ENCODE measurements around the gene KRTAP13-4.

The KRTAP13-4 gene, protein sequence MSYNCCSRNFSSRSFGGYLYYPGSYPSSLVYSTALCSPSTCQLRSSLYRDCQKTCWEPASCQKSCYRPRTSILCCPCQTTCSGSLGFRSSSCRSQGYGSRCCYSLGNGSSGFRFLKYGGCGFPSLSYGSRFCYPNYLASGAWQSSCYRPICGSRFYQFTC

DNA sequence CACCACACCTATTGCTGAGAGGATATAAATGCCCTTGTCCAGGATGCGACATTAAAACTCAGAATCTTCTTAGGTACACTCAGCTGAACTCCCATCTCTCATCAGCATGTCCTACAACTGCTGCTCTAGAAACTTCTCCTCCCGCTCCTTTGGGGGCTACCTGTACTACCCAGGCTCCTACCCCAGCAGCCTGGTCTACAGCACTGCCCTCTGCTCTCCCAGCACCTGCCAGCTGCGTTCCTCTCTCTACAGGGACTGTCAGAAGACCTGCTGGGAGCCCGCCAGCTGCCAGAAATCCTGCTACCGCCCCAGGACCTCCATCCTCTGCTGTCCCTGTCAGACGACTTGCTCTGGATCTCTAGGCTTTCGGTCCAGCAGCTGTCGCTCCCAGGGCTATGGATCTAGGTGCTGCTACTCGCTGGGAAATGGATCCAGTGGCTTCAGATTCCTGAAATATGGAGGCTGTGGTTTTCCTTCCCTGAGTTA, at the start of gene KRTAP13-4:
Gene KRTAP13-4, plus strand, starts transcription at position 51 of the 486 bp plus-strand sequence. Its CDS starts 56 bp downstream, at position 107.
- no peak within 1 kb of the TSS for H3K27ac ChIP-seq
- TF ChIP-seq, protein P1, sequence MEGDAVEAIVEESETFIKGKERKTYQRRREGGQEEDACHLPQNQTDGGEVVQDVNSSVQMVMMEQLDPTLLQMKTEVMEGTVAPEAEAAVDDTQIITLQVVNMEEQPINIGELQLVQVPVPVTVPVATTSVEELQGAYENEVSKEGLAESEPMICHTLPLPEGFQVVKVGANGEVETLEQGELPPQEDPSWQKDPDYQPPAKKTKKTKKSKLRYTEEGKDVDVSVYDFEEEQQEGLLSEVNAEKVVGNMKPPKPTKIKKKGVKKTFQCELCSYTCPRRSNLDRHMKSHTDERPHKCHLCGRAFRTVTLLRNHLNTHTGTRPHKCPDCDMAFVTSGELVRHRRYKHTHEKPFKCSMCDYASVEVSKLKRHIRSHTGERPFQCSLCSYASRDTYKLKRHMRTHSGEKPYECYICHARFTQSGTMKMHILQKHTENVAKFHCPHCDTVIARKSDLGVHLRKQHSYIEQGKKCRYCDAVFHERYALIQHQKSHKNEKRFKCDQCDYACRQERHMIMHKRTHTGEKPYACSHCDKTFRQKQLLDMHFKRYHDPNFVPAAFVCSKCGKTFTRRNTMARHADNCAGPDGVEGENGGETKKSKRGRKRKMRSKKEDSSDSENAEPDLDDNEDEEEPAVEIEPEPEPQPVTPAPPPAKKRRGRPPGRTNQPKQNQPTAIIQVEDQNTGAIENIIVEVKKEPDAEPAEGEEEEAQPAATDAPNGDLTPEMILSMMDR (conservative IDR thresholded peaks at IDR 0.05): no peak
- TF ChIP-seq ZFX (IDR thresholded peaks at IDR 0.05): no peak

- no peak overlapping the region for H3K27ac ChIP-seq
- TF ChIP-seq, protein P1 (conservative IDR thresholded peaks at IDR 0.05): no peak
- no peak for TF ChIP-seq ZFX (IDR thresholded peaks at IDR 0.05)
These were observed 47.8 kb upstream of the KRTAP13-4 start for GRCh38 chr21:30382201-30382600.

DNA sequence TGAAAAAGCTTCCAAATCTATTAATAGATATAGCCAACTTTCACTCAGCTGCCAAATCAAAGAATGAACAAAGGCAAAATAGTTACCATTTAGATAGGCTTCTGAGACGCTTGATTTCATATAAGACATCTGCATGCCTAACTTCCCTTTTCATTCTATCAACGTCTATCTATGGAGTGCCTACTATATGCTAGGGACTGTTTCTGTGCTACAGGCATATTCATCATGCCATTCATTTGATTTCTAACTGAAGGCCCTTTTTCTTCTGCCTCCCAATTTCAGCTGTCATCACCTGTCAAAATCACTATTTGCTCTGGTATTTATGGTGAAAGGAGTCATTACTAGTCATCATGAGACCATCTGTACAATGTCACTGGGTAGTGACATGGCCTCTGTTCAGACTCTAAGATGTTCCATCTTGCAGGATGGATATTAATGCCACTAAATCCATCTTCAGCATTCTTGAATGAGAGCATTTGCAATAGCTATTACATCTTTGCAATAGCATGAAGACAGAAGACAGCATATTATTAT, 38.5 kb upstream of the KRTAP13-4 start:
- TF ChIP-seq ZFX (IDR thresholded peaks at IDR 0.05): no peak
- TF ChIP-seq, protein P1 (conservative IDR thresholded peaks at IDR 0.05): no peak
- H3K27ac ChIP-seq: no peak overlapping the region

DNA sequence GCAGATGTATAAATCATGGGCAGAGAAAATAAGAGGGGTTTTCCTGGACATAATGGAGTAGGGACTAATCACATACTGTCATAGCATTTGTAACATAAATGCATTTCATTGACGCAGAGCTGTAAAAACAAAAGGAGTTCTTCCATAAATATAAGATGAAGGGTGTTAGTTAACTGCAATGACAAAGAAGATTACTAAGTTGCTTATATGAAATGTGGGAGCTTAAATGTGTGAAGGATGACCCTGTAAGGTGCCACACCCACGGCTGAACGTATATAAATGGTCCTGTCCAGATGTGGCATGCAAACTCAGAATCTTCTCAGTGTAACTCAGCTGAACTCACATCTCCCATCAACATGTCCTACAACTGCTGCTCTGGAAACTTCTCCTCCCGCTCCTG, 34.3 kb upstream of the KRTAP13-4 start, which contains the start of gene KRTAP13-1:
Gene KRTAP13-1, plus strand, starts transcription at position 301 of the 400 bp plus-strand sequence. Its CDS starts 56 bp downstream, at position 357.
- TF ChIP-seq, protein P1 (conservative IDR thresholded peaks at IDR 0.05): no peak

GRCh38 chr21:30408782-30409494, 21.1 kb upstream of the KRTAP13-4 start:
- TF ChIP-seq, protein P1 (conservative IDR thresholded peaks at IDR 0.05): peak; percentile 90
- no peak for TF ChIP-seq ZFX (IDR thresholded peaks at IDR 0.05)
- no peak overlapping the region for H3K27ac ChIP-seq

More for the DNA sequence above, 34.3 kb upstream of the KRTAP13-4 start, which contains the start of gene KRTAP13-1:
- no peak within 1 kb of the TSS for H3K27ac ChIP-seq

GRCh38 chr21:30415993-30416392, 14.0 kb upstream of the KRTAP13-4 start:
- TF ChIP-seq, protein P1 (conservative IDR thresholded peaks at IDR 0.05): no peak
- no peak for TF ChIP-seq ZFX (IDR thresholded peaks at IDR 0.05)
- no peak overlapping the region for H3K27ac ChIP-seq

- TF ChIP-seq ZFX (IDR thresholded peaks at IDR 0.05): no peak
- H3K27ac ChIP-seq: no peak within 1 kb of the TSS
These were observed 4.2 kb upstream of the KRTAP13-4 start, which contains the start of gene KRTAP13-3 for GRCh38 chr21:30425826-30426225. KRTAP13-3 (minus strand) TSS chr21:30425926; CDS start chr21:30425912, 14 bp downstream.
